ENCODE measurements around the gene POMT1.

The POMT1 gene

DNA sequence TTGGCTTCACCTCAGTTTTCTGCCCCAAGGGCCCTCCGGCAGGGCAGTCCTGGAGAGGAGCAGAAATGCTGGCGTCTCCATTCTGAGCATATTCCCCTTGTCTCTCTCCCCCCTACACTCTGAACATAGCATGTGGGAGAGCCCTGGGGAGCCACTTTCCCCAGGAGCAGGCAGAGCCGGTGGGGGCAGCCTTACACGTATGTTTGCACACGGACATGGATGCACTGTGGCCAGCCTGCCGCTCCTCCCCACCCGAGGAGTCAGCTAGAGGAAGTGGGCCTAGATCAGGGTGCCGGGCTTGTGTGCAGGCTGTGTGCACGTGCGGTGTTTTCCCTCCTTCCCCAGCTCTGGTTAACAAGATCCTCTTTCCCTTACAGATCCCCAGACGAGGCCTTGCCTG is 25.4 kb upstream of the POMT1 start:
- H3K27ac ChIP-seq (ENCODE audit: low read depth, low read length, severe bottlenecking), result no peak overlapping the region
- H3K9me3 ChIP-seq (ENCODE audit: control insufficient read depth, low read length), result no peaks in the 10 kb centered on the region
- H3K4me3 ChIP-seq (ENCODE audit: extremely low read depth, insufficient read depth, low read length, poor library complexity, severe bottlenecking), result no peak overlapping the region
- 94 to 96% methylated on average over 8 to 9 of the region's 11 CpGs for WGBS, 2 experiments (ENCODE audit: insufficient coverage in 2 of 2)
- peaks cover 97% of the 10 kb centered on the region for H3K36me3 ChIP-seq (ENCODE audit: control insufficient read depth, insufficient read depth, low read length)
- peaks cover 3% of the 10 kb centered on the region for H3K4me1 ChIP-seq (ENCODE audit: control insufficient read depth, insufficient read depth, low read length, poor library complexity, severe bottlenecking)

DNA sequence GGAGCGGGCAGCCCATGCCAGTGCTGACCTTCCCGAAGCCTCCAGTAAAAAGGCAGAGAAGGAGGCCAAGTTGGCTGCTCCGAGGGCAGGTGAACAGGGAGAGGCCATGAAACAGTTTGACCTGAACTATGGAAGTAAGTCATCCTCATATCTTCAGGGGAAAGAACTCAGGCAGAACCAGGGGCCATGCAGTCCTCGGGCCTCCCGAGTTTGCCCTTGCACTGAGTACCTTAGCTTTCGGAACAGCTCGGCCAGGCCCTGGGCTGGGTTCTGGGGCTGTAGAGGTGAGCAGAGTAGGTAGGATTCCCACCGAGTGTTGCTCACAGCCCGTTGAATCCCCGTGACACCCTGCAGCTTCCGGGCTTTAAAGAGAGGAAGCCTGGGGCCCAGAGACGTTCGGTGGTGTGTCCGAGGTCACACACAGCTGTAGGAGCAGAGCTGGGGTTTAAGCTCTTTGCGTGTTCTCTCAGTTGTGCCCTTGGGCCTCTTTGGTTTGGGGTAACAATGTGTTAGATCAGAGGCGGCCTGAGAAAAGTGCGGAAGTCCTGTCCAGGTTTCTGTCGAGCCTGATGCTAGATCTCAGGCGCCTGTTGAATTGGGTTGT is 24.8 kb upstream of the POMT1 start:
- Histone ChIP-seq H3K27ac (ENCODE audit: low read depth, low read length, severe bottlenecking) (no peak overlapping the region), H3K36me3 (ENCODE audit: control insufficient read depth, insufficient read depth, low read length) (peaks cover 98% of the 10 kb centered on the region), H3K4me1 (ENCODE audit: control insufficient read depth, insufficient read depth, low read length, poor library complexity, severe bottlenecking) (peaks cover 3% of the 10 kb centered on the region), H3K4me3 (ENCODE audit: extremely low read depth, insufficient read depth, low read length, poor library complexity, severe bottlenecking) (no peak overlapping the region), H3K9me3 (ENCODE audit: control insufficient read depth, low read length) (no peaks in the 10 kb centered on the region)
- 92 to 93% methylated on average over 17 to 19 of the region's 19 CpGs for WGBS, 2 experiments (ENCODE audit: insufficient coverage in 2 of 2)

GRCh38 chr9:131478421-131478868 is 24.3 kb upstream of the POMT1 start:
- Histone ChIP-seq H3K9me3 (ENCODE audit: control insufficient read depth, low read length) (no peaks in the 10 kb centered on the region), H3K4me3 (ENCODE audit: extremely low read depth, insufficient read depth, low read length, poor library complexity, severe bottlenecking) (no peak overlapping the region), H3K27ac (ENCODE audit: low read depth, low read length, severe bottlenecking) (no peak overlapping the region), H3K4me1 (ENCODE audit: control insufficient read depth, insufficient read depth, low read length, poor library complexity, severe bottlenecking) (peaks cover 3% of the 10 kb centered on the region), H3K36me3 (ENCODE audit: control insufficient read depth, insufficient read depth, low read length) (peaks cover 98% of the 10 kb centered on the region)
- WGBS, 2 experiments (ENCODE audit: insufficient coverage in 2 of 2), result 56 to 84% methylated on average over 4 to 8 of the region's 12 CpGs

DNA sequence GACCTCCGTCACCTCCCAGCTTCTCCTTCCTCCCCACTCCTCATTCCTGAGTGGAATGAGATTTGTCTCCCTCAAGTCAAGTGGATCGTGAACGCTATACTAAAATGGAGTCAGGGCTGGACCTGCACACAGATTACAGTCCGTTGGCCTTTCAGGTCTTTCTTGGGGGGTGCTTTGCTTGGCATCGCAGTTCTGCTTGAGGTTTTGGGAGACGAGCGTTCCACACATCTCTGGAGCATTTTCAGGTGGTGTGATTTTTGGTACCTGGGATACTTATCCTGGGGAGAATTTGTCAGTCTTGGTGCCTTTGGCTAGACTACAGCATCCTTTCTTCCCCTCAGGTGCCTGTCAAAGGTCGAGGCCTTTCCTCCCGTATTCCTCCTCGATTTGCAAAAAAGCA is 23.8 kb upstream of the POMT1 start:
- H3K9me3 ChIP-seq (ENCODE audit: control insufficient read depth, low read length), result no peaks in the 10 kb centered on the region
- peaks cover 98% of the 10 kb centered on the region for H3K36me3 ChIP-seq (ENCODE audit: control insufficient read depth, insufficient read depth, low read length)
- H3K4me1 ChIP-seq (ENCODE audit: control insufficient read depth, insufficient read depth, low read length, poor library complexity, severe bottlenecking), result peaks cover 3% of the 10 kb centered on the region
- no peak overlapping the region for H3K27ac ChIP-seq (ENCODE audit: low read depth, low read length, severe bottlenecking)
- no peak overlapping the region for H3K4me3 ChIP-seq (ENCODE audit: extremely low read depth, insufficient read depth, low read length, poor library complexity, severe bottlenecking)
- 95 to 100% methylated on average over 7 to 8 of the region's 10 CpGs for WGBS, 2 experiments (ENCODE audit: insufficient coverage in 2 of 2)

DNA sequence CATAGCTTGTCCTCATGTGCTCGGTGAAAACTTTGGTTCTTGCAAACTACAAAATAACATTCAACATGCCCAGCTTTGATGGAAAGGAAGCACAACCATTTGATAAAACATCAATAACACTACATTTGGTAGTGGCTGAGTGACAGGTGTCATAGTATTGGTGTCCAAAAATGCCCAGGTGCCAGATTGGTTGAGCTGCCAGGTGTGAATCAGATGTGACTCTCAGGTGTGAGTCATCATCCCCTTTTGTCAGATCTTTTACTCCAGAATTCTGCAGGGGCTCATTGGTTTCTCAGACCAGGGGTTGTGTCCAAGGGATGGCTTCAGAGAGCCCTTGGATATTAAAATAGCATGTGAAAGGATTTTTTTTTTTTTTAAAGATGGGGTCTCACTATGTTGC is 22.5 kb upstream of the POMT1 start:
- no peak overlapping the region for H3K27ac ChIP-seq (ENCODE audit: low read depth, low read length, severe bottlenecking)
- WGBS, 2 experiments (ENCODE audit: insufficient coverage in 2 of 2), result 83 to 100% methylated on average over 1 of the region's 1 CpG
- no peaks in the 10 kb centered on the region for H3K9me3 ChIP-seq (ENCODE audit: control insufficient read depth, low read length)
- H3K4me3 ChIP-seq (ENCODE audit: extremely low read depth, insufficient read depth, low read length, poor library complexity, severe bottlenecking), result no peak overlapping the region
- H3K4me1 ChIP-seq (ENCODE audit: control insufficient read depth, insufficient read depth, low read length, poor library complexity, severe bottlenecking), result peaks cover 3% of the 10 kb centered on the region
- peaks cover 98% of the 10 kb centered on the region for H3K36me3 ChIP-seq (ENCODE audit: control insufficient read depth, insufficient read depth, low read length)

DNA sequence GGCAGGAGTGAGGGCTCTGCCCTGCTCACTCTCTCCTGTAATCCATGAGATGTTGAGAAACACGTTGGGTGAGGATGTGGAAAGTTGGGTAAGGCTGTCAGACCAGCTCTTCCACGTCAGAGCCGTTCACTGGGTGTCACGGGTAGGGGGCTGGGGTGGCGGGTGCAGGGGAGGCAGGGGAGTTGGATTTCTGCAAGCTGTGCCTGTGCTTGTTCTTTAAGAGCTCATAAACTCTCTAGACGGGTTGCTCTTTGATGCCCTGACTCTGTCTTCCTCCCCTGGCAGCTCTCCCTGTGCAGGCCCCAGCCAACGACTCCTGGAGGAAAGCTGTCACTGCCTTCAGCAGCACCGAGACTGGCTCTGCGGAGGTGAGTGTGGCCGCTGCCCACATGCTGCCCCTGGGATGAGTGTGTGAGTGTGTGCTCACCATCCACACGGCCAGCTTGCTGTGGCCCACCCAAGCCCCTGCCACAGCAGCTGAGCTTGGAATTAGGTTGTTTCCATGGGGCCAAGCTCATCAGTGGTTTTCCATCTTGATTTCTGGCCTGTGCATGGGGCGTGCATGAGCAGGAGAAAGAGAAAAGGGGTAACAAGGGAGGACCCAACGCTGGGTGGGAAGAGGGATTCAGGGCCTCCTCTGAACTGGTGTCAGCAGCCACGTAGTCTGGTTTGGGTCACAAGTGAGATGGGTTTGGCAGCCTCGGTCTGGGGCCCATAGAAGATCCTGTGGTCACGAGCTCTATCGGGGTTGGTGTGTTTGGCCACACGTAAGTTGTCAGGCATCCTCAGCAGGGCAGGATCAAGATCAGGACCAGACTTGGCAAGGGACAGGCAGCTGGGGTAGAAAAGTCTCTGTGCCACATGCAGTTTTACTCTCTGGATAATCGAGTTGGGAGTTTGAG is 21.0 kb upstream of the POMT1 start:
- H3K36me3 ChIP-seq (ENCODE audit: control insufficient read depth, insufficient read depth, low read length), result peaks cover 97% of the 10 kb centered on the region
- no peaks in the 10 kb centered on the region for H3K4me1 ChIP-seq (ENCODE audit: control insufficient read depth, insufficient read depth, low read length, poor library complexity, severe bottlenecking)
- H3K27ac ChIP-seq (ENCODE audit: low read depth, low read length, severe bottlenecking), result no peak overlapping the region
- H3K4me3 ChIP-seq (ENCODE audit: extremely low read depth, insufficient read depth, low read length, poor library complexity, severe bottlenecking), result no peak overlapping the region
- no peaks in the 10 kb centered on the region for H3K9me3 ChIP-seq (ENCODE audit: control insufficient read depth, low read length)
- WGBS, 2 experiments (ENCODE audit: insufficient coverage in 2 of 2), result 98 to 99% methylated on average over 15 to 17 of the region's 19 CpGs

- Histone ChIP-seq H3K9me3 (ENCODE audit: control insufficient read depth, low read length) (no peaks in the 10 kb centered on the region), H3K36me3 (ENCODE audit: control insufficient read depth, insufficient read depth, low read length) (peaks cover 97% of the 10 kb centered on the region), H3K27ac (ENCODE audit: low read depth, low read length, severe bottlenecking) (no peak overlapping the region), H3K4me3 (ENCODE audit: extremely low read depth, insufficient read depth, low read length, poor library complexity, severe bottlenecking) (no peak overlapping the region), H3K4me1 (ENCODE audit: control insufficient read depth, insufficient read depth, low read length, poor library complexity, severe bottlenecking) (no peaks in the 10 kb centered on the region)
- 97% methylated on average over 24 of the region's 24 CpGs for WGBS, 2 experiments (ENCODE audit: insufficient coverage in 2 of 2)
Observed at GRCh38 chr9:131482343-131483006, 20.2 kb upstream of the POMT1 start.

- no peaks in the 10 kb centered on the region for H3K4me1 ChIP-seq (ENCODE audit: control insufficient read depth, insufficient read depth, low read length, poor library complexity, severe bottlenecking)
- H3K27ac ChIP-seq (ENCODE audit: low read depth, low read length, severe bottlenecking), result no peak overlapping the region
- WGBS, 2 experiments (ENCODE audit: insufficient coverage in 2 of 2), result 89 to 91% methylated on average over 8 to 9 of the region's 9 CpGs
- no peak overlapping the region for H3K4me3 ChIP-seq (ENCODE audit: extremely low read depth, insufficient read depth, low read length, poor library complexity, severe bottlenecking)
- peaks cover 97% of the 10 kb centered on the region for H3K36me3 ChIP-seq (ENCODE audit: control insufficient read depth, insufficient read depth, low read length)
- no peaks in the 10 kb centered on the region for H3K9me3 ChIP-seq (ENCODE audit: control insufficient read depth, low read length)
Observed at GRCh38 chr9:131483319-131484050, 19.2 kb upstream of the POMT1 start.

GRCh38 chr9:131484051-131484445 is 18.7 kb upstream of the POMT1 start:
- WGBS, 2 experiments (ENCODE audit: insufficient coverage in 2 of 2), result 94 to 99% methylated on average over 7 of the region's 7 CpGs
- Histone ChIP-seq H3K4me1 (ENCODE audit: control insufficient read depth, insufficient read depth, low read length, poor library complexity, severe bottlenecking) (no peaks in the 10 kb centered on the region), H3K4me3 (ENCODE audit: extremely low read depth, insufficient read depth, low read length, poor library complexity, severe bottlenecking) (no peak overlapping the region), H3K27ac (ENCODE audit: low read depth, low read length, severe bottlenecking) (no peak overlapping the region), H3K9me3 (ENCODE audit: control insufficient read depth, low read length) (no peaks in the 10 kb centered on the region), H3K36me3 (ENCODE audit: control insufficient read depth, insufficient read depth, low read length) (peaks cover 97% of the 10 kb centered on the region)

DNA sequence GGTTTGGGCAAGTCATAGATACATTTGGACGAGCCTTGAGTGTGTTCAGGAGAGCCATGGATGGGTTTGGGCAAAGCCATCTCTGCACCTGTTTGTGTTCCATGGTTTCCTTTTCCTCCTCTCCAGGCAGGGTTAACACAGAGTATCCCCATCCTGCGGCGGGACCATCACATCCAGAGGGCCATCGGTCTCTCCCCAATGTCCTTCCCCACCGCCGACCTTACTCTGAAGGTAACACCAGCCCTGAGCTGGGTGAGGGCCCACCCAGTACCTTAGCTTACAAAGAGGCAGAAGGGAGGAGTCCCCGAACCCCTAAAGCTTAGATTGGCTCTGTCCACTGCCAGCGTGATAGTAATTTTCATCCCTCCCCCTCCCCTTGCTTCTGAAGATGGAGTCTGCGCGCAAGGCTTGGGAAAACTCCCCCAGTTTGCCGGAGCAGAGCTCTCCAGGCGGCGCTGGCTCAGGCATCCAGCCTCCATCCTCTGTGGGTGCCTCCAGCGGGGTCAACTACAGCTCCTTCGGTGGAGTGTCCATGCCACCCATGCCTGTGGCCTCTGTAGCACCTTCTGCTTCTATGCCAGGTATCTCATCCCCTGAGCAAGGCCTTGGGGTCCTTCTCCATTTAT is 18.0 kb upstream of the POMT1 start:
- peaks cover 97% of the 10 kb centered on the region for H3K36me3 ChIP-seq (ENCODE audit: control insufficient read depth, insufficient read depth, low read length)
- WGBS, 2 experiments (ENCODE audit: insufficient coverage in 2 of 2), result 93 to 97% methylated on average over 11 to 13 of the region's 15 CpGs
- no peaks in the 10 kb centered on the region for H3K9me3 ChIP-seq (ENCODE audit: control insufficient read depth, low read length)
- H3K4me1 ChIP-seq (ENCODE audit: control insufficient read depth, insufficient read depth, low read length, poor library complexity, severe bottlenecking), result no peaks in the 10 kb centered on the region
- H3K4me3 ChIP-seq (ENCODE audit: extremely low read depth, insufficient read depth, low read length, poor library complexity, severe bottlenecking), result no peak overlapping the region
- H3K27ac ChIP-seq (ENCODE audit: low read depth, low read length, severe bottlenecking), result no peak overlapping the region

Measured in mesodermal cell (in vitro differentiated cells).